ENCODE data around the gene WDFY3.
"Not testable (repeated sequence)": the region's sequence is repeated elsewhere in the genome, so short reads cannot be mapped to it uniquely, and the experiment has no call there.

WDFY3 gene

GRCh38 chr4:84672177-84672576 is 294.3 kb downstream of the WDFY3 start:
- DNase-seq (ENCODE audit: low read depth) = no peak

DNA sequence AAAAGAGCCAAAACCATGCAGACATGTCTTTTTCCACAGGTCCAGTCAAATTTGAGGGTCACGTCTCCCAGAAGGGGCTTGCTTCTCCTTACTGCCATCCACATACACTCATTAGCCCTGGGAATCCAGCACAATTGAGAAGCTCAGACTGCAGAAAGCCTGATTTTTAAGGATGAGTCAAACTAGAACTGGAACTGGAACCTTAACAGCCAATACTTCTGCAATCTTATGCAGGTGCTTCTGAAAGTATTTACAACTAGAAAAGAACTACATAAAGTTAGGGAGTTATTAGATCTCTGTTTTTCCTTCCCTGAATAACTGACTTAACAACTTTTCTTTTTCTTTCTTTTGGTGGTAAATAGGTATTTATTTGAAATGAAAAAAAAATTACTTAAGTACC is 297.3 kb downstream of the WDFY3 start:
- no peak for DNase-seq (ENCODE audit: low read depth)

DNA sequence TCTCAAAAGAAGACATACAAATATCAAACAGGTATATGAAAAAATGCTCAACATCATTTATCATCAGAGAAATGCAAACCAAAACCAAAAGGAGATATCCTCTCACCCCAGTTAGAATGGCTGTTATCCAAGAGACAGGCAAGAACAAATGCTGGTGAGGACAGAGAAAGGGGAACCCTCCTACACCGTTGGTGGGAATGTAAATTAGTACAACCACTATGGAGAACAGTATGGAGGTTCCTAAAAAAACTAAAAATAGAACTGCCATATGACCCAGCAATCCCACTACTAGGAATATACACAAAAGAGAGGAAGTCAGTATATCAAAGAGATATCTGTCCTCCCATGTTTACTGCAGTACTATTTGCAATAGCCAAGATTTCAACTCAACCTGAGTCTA is 300.1 kb downstream of the WDFY3 start:
- no peak for DNase-seq (ENCODE audit: low read depth)

DNA sequence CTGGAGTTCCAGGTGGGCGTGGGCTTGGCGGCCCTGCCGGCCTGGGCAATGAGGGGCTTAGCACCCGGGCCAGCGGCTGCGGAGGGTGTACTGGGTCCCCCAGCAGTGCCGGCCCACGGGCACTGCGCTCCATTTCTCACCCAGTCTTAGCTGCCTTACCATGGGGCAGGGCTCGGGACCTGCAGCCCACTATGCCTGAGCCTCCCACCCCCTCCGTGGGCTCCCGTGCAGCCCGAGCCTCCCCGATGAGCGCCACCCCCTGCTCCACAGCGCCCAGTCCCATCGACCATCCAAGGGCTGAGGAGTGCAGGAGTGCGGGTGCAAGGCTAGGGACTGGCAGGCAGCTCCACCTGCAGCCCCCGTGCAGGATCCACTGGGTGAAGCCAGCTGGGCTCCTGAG is 301.7 kb downstream of the WDFY3 start:
- not testable (repeated sequence) for DNase-seq (ENCODE audit: low read depth)

- DNase-seq (ENCODE audit: low read depth) = no peak
Measured at GRCh38 chr4:84661191-84661939, 305.1 kb downstream of the WDFY3 start.

- DNase-seq (ENCODE audit: low read depth) = no peak
Measured at GRCh38 chr4:84660606-84661005, 305.9 kb downstream of the WDFY3 start.

DNA sequence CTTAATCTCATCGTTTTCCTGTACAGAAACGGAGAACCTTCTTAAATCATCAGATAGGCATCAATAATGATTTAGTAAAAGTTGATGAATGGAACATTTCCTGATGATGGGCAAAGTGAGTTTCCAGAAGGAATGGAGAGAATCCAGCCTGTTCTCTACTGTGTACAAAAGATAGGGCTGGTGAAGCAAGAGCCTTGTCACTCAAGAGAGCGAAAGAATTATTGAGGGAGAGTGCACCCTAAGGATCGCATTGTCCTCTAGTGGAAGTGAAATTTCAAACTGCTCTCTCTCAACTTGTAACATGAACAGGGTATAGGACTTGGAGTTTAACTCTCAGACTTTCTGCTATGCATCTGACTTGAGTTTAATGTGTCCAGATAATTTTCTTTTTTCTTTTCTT is 314.0 kb downstream of the WDFY3 start:
- DNase-seq (ENCODE audit: low read depth) = no peak

DNA sequence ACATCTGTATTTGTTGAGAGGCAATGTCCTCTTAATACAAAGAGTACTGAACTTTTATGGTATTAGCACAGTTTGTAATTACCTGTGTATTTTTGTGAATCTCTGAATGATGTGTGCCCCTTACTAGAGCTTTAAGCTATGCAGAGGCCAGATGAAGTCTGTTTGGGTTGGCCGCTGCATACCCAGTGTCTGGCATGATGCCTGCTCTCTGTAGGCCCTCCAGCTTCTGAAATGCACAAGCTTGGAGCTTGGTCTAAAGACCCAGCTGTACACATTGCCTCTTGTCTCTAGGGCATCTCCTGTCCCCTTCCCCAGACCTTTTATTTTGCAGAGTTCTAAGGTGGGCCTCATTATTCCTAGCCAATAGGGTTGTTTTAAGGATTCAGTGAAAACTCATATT is 315.0 kb downstream of the WDFY3 start:
- DNase-seq (ENCODE audit: low read depth) = no peak

DNA sequence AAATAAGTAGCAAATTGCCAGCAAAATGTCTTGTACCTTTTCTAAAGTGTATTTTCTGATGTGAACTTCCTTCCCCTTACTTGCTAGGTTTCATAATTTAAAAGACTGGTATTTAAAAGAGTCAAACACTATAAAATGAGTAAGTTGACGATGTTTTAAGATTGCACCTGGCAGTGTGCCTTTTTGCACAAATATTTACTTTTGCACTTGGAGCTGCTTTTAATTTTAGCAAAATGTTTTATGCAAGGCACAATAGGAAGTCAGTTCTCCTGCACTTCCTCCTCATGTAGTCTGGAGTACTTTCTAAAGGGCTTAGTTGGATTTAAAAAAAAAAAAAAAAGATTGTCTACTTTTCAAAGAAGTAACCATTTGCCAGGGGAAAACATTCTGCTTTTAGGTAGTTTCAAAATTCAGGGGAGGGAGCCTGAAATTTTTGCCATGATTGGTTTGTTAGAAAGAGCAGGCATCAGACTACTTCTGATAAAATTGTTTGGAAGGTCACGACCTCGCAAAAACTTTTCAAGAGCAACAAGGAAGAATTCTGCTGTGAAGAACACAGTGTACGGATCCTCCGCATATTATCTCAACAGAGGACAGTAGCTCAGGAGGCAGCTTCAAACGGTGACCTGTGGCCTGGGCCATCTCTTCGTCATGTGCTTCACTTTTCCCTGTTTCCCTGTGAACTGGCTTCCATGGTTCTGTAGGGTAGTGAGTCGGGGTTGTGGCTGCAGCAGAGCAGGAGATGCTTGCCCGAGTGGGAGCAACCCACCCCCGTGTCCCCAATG is 317.4 kb downstream of the WDFY3 start:
- no peak for DNase-seq (ENCODE audit: low read depth)

DNA sequence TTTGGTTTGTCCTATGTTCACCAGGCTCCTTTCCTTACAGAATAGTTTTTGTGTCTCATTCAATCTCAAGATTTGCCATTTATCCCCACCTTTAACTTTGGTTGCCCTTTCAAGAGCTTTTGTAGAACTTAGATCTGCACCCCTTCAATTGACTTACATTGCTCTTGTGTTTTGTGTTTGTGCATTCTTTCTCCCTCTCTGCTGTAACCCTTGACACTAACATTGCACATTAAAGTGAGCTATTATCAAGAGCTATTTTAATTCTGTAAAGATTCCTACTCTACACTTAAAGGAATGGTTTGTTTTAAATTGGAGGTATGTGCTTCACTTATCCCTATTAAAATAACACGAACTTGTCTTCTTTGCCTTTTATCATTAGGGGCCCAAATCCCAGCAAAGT is 318.3 kb downstream of the WDFY3 start:
- no peak for DNase-seq (ENCODE audit: low read depth)

DNA sequence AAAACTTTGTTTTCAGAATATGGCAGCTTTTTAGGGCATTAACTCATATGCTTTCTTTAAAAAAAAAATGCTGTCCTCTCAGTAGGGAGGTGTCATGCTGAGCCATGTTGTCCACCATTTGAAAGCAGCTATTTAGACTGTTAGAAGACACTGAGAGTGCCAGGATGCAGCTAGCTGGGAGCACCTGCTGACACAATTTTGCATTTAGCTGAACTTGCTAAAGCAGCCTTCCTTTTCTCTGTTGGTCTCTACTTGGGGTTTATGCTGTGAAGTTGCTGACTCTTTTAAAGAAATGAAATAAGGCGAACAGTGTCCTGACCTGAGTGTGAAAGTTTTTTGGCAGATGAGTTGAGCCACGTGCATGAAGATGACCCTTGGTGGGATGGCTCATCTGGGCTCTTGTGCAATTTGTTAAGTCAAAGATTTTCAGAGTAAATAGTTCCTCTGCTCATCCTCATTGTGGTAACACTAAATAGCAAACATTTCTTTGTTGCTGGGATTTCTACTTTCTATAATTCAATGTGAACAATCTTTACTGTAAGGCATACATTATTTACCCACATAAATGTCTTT is 319.1 kb downstream of the WDFY3 start:
- no peak for DNase-seq (ENCODE audit: low read depth)

DNA sequence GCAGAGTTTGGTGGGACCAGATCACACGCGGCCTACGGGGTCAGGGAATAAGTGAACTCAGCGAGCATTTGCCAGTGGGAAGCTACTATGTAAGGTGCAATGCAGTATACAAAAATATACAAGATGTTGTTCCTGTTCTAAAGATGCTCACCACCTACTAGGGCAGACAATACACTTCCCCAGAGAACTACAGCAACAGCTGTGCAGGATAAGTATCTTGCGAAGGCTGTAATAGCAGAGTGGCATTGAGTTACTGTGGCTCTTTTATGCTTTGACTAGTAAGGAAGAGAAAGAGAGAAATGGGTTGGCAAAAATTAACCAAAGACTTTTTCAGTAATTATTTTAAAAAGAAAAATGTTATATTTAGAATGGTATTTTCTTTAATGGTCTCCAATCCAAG is 322.4 kb downstream of the WDFY3 start:
- no peak for DNase-seq (ENCODE audit: low read depth)

DNA sequence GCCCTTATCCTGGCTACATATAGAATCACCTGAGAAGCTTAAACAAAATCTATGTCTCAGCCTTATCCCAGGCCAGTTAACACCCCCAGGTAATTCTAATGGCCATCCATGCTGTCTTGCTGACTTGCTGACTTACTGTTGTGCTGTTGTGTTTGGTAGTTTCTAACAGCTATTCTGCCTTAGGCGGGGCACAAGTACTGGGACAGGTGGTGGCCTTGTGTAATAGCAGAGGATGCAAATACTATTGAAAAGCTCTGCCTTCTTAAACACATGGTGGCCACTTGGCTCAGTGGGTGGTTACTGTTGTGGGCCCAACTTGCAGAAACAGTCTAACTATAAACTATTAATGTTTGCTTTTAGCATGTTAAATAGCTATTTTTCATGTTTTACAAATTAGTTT is 327.3 kb downstream of the WDFY3 start:
- DNase-seq (ENCODE audit: low read depth) = no peak

- no peak for DNase-seq (ENCODE audit: low read depth)
Measured at GRCh38 chr4:84638092-84638491, 328.4 kb downstream of the WDFY3 start.

GRCh38 chr4:84634961-84635360 is 331.5 kb downstream of the WDFY3 start:
- no peak for DNase-seq (ENCODE audit: low read depth)

DNA sequence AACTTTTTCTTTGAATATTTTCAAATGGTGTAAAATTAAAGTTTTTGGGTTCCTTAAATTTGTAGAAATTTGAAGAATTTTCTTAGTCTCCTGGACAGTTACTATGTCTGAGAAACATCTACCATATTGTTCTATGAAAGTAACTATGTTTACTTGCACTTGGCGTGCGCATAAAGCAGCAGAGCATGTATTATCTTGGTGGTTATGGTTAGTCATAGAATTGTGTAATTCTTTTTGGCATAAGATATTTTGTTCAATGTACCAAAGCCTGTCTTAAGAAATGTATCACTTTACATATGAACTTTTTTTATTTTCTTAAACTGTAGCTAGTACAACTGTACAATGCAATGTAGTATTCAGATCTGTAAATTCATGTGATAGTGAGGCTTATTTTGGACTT is 334.4 kb downstream of the WDFY3 start:
- no peak for DNase-seq (ENCODE audit: low read depth)

GRCh38 chr4:84631573-84631972 is 334.9 kb downstream of the WDFY3 start:
- no peak for DNase-seq (ENCODE audit: low read depth)

- DNase-seq (ENCODE audit: low read depth) = no peak
Measured at GRCh38 chr4:84626673-84627072, 339.8 kb downstream of the WDFY3 start.

DNA sequence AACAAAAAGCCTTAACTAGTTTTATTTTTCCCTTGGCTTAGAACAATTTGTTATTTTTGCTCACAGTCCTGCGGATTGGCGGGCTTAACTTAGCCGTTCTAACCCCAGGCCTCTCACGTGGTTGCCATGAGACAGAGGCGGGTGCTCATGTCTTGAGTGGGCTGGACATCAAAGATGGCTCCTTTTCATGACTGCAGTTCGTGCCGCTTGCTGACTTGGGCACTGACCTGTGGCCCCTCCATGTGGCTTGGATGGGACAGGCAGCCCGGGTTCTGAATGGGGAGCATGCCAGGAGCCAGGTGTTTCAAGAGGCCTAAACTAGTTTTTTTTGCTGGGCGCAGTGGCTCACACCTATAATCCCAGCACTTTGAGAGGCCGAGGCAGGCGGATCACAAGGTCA is 342.8 kb downstream of the WDFY3 start:
- no peak for DNase-seq (ENCODE audit: low read depth)

- DNase-seq (ENCODE audit: low read depth) = no peak
Measured at GRCh38 chr4:84622959-84623358, 343.5 kb downstream of the WDFY3 start.
